GM19455 (cell line): ENCODE measurements around the gene FBXO31.
"Not testable (repeated sequence)": the region's sequence is repeated elsewhere in the genome, so short reads cannot be mapped to it uniquely, and the experiment has no call there.

Experiments
- ATAC-seq: cut with Tn5 transposase; IDR thresholded peaks from one replicate; pipeline ENCODE4 v1.9.1; 2021; ENCODE audit not compliant: unreplicated experiment

Gene FBXO31

GRCh38 chr16:87365021-87365713, 18.4 kb downstream of the FBXO31 start:
- no peak for ATAC-seq

- no peak for ATAC-seq
Measured at GRCh38 chr16:87363771-87364455, 19.7 kb downstream of the FBXO31 start.

GRCh38 chr16:87362828-87363559, 20.6 kb downstream of the FBXO31 start:
- ATAC-seq: not testable (repeated sequence)

- ATAC-seq: no peak
Measured at GRCh38 chr16:87361916-87362619, 21.5 kb downstream of the FBXO31 start.

- ATAC-seq: no peak
Measured at GRCh38 chr16:87360862-87361610, 22.5 kb downstream of the FBXO31 start.

- no peak for ATAC-seq
Measured at GRCh38 chr16:87359121-87359520, 24.5 kb downstream of the FBXO31 start.

- ATAC-seq: no peak
Measured at GRCh38 chr16:87358696-87359095, 24.9 kb downstream of the FBXO31 start.

GRCh38 chr16:87358250-87358649, 25.3 kb downstream of the FBXO31 start:
- no peak for ATAC-seq

GRCh38 chr16:87356491-87356853, 27.1 kb downstream of the FBXO31 start:
- ATAC-seq: no peak

GRCh38 chr16:87353613-87354012, 30.0 kb downstream of the FBXO31 start:
- no peak for ATAC-seq

- ATAC-seq: no peak
Measured at GRCh38 chr16:87352818-87353217, 30.8 kb downstream of the FBXO31 start.

GRCh38 chr16:87351320-87351698, 32.3 kb downstream of the FBXO31 start:
- ATAC-seq: no peak

GRCh38 chr16:87350681-87351319, 32.8 kb downstream of the FBXO31 start:
- no peak for ATAC-seq

- ATAC-seq: no peak
Measured at GRCh38 chr16:87350031-87350430, 33.5 kb downstream of the FBXO31 start.

GRCh38 chr16:87348616-87349157, 34.9 kb downstream of the FBXO31 start:
- no peak for ATAC-seq

- no peak for ATAC-seq
Measured at GRCh38 chr16:87347932-87348615, 35.5 kb downstream of the FBXO31 start.

GRCh38 chr16:87346517-87347060, 37.0 kb downstream of the FBXO31 start:
- no peak for ATAC-seq

- no peak for ATAC-seq
Measured at GRCh38 chr16:87345726-87346424, 37.7 kb downstream of the FBXO31 start.
